Activated naive CD4-positive, alpha-beta T cell treated with anti-CD3 and anti-CD28 coated beads, Interleukin-2, amount 10 ng/mL, durations not matched to agents 7 days and 5 days (primary cell): ENCODE results near the gene DIS3L2.
"Not testable (repeated sequence)": the region's sequence is repeated elsewhere in the genome, so short reads cannot be mapped to it uniquely, and the experiment has no call there.

ENCODE experiments used
- CTCF ChIA-PET: fragments of 350-600 bp; sonication (Branson Sonifier 250); formaldehyde crosslinking; loops from one replicate; lab custom pipeline; 2021; ENCODE audit warnings: antibody characterized with exemption; lab: Charles Lee
- DNase-seq: peaks from one replicate; pipeline ENCODE4 v3.0.0-alpha.2; 2020
- H3K27ac Mint-ChIP-seq: one replicate; pipeline ENCODE4 v1.8.0; 2021; ENCODE audit warnings: mild to moderate bottlenecking, moderate library complexity, mixed read lengths
- H3K27me3 Mint-ChIP-seq: one replicate; pipeline ENCODE4 v1.8.0; 2021; ENCODE audit warnings: mild to moderate bottlenecking, mixed read lengths
- H3K36me3 Mint-ChIP-seq: one replicate; pipeline ENCODE4 v1.8.0; 2021; ENCODE audit warnings: mixed read lengths
- H3K4me1 Mint-ChIP-seq: one replicate; pipeline ENCODE4 v1.8.0; 2021; ENCODE audit warnings: mixed read lengths
- H3K4me3 Mint-ChIP-seq: one replicate; pipeline ENCODE4 v1.8.0; 2021; ENCODE audit warnings: mild to moderate bottlenecking, moderate library complexity, mixed read lengths
- H3K9me3 Mint-ChIP-seq: one replicate; pipeline ENCODE4 v1.8.0; 2021; ENCODE audit warnings: mixed read lengths

Gene DIS3L2

GRCh38 chr2:232368311-232368731 lies 406.8 kb downstream of the DIS3L2 start:
- CTCF ChIA-PET: interaction anchor here (1.5 to 1.7 kb wide), 2 partner anchors 49 to 71 kb away, joined by 3 to 4 read pairs; no protein-coding TSS in a partner anchor
- H3K4me3 Mint-ChIP-seq: no peak overlapping the region
- no peaks in the 10 kb centered on the region for H3K36me3 Mint-ChIP-seq
- peaks cover 12% of the 10 kb centered on the region for H3K27me3 Mint-ChIP-seq
- DNase-seq: no peak
- no peaks in the 10 kb centered on the region for H3K9me3 Mint-ChIP-seq
- H3K4me1 Mint-ChIP-seq: peaks cover 24% of the 10 kb centered on the region
- H3K27ac Mint-ChIP-seq: no peak overlapping the region

DNA sequence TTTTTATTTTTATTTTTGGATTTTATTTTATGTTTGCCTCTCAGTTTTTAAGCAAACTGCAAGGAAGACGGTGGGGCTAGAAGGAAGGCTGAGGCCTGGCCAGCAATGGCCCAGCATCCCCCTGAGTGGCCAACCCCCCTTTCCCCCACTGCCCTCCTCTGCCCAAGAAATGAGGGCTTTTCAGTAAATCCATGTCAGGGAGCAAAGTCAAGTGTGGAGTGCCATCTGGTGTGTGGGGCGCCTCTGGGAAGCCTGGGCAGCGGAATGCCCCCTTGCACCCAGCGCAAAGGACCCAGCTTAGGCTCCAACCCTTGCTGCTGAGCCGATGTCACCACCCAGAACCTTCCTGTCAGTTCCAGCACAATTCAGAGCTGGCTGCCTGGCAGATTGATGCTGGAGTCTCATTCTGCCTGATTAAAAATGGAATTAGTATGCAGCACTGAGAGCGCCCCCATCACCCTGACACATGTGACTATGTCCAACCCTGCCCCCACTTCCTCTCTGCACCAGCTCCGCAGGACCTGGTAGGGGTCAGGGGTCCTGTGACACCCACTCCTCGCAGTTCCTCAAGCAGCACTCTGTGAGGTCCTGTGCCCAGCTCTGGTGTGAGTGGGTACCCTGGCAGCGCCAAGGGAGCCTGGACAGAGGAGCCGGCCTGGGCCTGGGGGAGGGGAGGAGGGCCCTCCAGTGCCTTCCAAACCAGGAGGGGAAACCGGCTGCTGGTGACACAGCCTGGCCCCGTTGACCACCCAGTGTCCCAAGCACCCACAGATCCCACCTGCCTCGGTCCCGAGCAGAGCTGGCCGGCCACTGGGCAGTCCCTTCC lies 407.8 kb downstream of the DIS3L2 start:
- H3K4me3 Mint-ChIP-seq: no peak overlapping the region
- no peak for DNase-seq
- no peaks in the 10 kb centered on the region for H3K9me3 Mint-ChIP-seq
- peaks cover 7% of the 10 kb centered on the region for H3K27me3 Mint-ChIP-seq
- CTCF ChIA-PET: interaction anchor here (1.7 kb wide), 1 partner anchor 70 kb away, joined by 4 read pairs; no protein-coding TSS in a partner anchor
- peaks cover 13% of the 10 kb centered on the region for H3K4me1 Mint-ChIP-seq
- H3K36me3 Mint-ChIP-seq: no peaks in the 10 kb centered on the region
- no peak overlapping the region for H3K27ac Mint-ChIP-seq

- DNase-seq, H3K27ac Mint-ChIP-seq, H3K27me3 Mint-ChIP-seq, H3K4me1 Mint-ChIP-seq, H3K9me3 Mint-ChIP-seq, H3K36me3 Mint-ChIP-seq, H3K4me3 Mint-ChIP-seq: not testable (repeated sequence)
- CTCF ChIA-PET: interaction anchor here (1.7 kb wide), 1 partner anchor 70 kb away, joined by 4 read pairs; no protein-coding TSS in a partner anchor
Measured at GRCh38 chr2:232370007-232370406, 408.5 kb downstream of the DIS3L2 start.

DNA sequence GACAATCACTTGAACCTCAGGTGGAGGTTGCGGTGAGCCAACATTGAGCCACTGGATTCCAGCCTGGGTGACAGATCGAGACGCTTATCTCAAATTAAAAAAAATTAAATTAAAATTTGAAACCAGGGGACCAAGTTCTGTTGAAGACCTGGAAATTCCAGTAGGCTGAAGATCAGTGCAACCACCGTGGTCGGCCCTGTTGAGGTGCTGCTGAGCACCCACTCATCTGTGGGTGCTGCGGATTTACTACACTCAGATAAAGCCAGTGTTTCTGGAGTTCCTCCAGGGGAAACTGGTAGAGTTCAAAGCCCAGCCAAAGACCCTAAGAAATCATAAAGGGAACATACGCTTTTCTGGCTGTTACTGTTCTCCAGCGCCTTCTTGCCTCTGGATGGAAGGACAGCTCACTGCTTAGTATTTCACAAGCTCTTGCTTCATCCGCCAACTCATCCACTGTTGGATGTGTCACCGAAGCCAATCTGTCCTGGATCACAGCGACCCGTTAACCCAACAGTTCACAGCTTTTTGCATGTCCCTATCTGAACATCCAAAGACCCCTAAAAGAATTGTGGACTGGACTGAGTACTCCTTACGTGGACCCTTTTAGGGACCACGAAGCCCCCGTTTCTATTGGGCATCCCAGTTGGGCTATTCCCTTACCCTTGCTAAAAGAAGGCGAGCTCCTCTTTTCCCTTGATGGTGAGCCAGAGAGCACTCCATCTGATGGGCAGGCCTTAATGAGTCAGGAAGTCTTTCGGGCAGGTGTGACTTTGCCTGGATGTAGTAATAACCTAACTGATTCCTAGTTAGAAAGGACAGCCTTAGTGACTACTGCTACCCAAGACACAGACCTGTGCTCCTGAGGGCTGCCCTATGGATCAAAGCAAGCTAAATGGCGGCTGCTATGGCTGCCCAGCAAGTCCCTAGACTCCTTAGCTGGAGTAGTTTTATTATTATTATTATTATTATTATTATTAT lies 411.0 kb downstream of the DIS3L2 start:
- H3K9me3 Mint-ChIP-seq: no peaks in the 10 kb centered on the region
- no peaks in the 10 kb centered on the region for H3K27me3 Mint-ChIP-seq
- H3K27ac Mint-ChIP-seq: no peak overlapping the region
- no peaks in the 10 kb centered on the region for H3K36me3 Mint-ChIP-seq
- no peaks in the 10 kb centered on the region for H3K4me1 Mint-ChIP-seq
- H3K4me3 Mint-ChIP-seq: no peak overlapping the region
- CTCF ChIA-PET: interaction anchor here (1.3 to 1.5 kb wide), 2 partner anchors 8 to 35 kb away, joined by 3 to 9 read pairs; no protein-coding TSS in a partner anchor
- no peak for DNase-seq

- no peaks in the 10 kb centered on the region for H3K4me1 Mint-ChIP-seq
- H3K9me3 Mint-ChIP-seq: no peaks in the 10 kb centered on the region
- CTCF ChIA-PET: interaction anchor here (1.5 kb wide), 1 partner anchor 10 kb away, joined by 9 read pairs; no protein-coding TSS in a partner anchor
- no peak for DNase-seq
- H3K36me3 Mint-ChIP-seq: no peaks in the 10 kb centered on the region
- H3K27me3 Mint-ChIP-seq: peaks cover 4% of the 10 kb centered on the region
- H3K27ac Mint-ChIP-seq: no peak overlapping the region
- H3K4me3 Mint-ChIP-seq: no peak overlapping the region
Measured at GRCh38 chr2:232374356-232374755, 412.8 kb downstream of the DIS3L2 start.

- Mint-ChIP-seq H3K4me1 (no peaks in the 10 kb centered on the region), H3K36me3 (no peaks in the 10 kb centered on the region), H3K27ac (no peak overlapping the region), H3K4me3 (no peak overlapping the region), H3K27me3 (peaks cover 12% of the 10 kb centered on the region), H3K9me3 (no peaks in the 10 kb centered on the region)
- no peak for DNase-seq
- CTCF ChIA-PET: no interaction called here
Measured at GRCh38 chr2:232375164-232375563, 413.7 kb downstream of the DIS3L2 start.

DNA sequence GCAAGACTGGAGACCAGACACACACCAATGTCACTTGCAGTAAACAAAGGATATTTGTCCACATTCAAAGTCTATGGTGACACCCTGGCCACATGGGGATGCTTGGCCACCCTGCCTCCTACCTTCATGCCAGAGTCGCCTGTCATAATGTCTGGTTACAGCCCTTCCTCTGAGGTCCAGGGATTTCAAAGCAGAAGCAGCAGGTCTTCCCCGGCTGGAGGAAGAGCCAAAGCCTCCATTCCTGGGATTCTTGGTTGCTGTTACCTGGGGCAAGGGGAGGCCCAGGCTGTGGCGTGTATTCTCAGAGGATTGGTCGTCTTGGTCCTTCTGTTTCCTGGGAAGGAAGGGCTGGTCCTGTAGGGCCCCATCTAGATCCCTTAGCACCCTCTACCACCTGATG lies 414.7 kb downstream of the DIS3L2 start:
- CTCF ChIA-PET: no interaction called here
- Mint-ChIP-seq H3K27ac (no peak overlapping the region), H3K4me1 (no peaks in the 10 kb centered on the region), H3K4me3 (no peak overlapping the region), H3K36me3 (no peaks in the 10 kb centered on the region), H3K9me3 (no peaks in the 10 kb centered on the region), H3K27me3 (peaks cover 15% of the 10 kb centered on the region)
- no peak for DNase-seq

DNA sequence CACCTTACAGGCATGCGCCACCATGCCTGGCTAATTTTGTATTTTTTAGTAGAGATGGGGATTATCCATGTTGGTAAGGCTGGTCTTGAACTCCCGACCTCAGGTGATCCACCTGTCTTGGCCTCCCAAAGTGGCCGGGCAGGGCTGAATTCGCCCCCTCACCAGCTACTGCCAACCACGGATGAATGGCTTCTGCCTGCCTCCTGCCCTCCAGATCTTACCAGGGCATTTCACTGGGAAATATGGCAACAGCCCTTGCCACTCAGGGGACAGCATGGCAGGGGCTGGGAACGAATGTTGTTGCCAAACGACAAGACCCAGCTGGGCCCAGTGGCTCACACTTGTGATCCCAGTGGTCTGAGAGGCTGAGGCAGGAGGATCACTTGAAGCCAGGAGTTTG lies 415.2 kb downstream of the DIS3L2 start:
- no peak for DNase-seq
- H3K27ac Mint-ChIP-seq: no peak overlapping the region
- no peaks in the 10 kb centered on the region for H3K9me3 Mint-ChIP-seq
- H3K4me3 Mint-ChIP-seq: no peak overlapping the region
- CTCF ChIA-PET: interaction anchor here (0.7 kb wide), 1 partner anchor 691 kb away, joined by 3 read pairs; no protein-coding TSS in a partner anchor
- H3K36me3 Mint-ChIP-seq: no peaks in the 10 kb centered on the region
- no peaks in the 10 kb centered on the region for H3K4me1 Mint-ChIP-seq
- H3K27me3 Mint-ChIP-seq: peaks cover 19% of the 10 kb centered on the region

DNA sequence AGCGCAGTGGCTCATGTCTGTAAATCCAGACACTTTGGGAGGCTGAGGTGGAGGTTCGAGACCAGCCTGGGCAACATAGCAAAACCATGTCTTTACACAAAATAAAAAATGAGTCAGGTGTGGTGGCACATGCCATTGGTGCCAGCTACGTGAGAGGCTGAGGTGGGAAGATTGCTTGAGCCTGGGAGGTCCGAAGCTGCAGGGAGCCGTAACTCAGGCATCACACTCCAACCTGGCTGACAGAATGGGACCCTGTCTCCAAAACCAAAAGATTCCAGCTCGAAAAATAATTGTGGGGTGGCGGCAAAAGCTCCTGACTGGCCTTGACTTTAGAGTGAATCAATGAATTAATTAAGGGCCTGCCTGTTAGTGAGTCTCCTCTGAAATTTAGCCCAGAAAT lies 415.8 kb downstream of the DIS3L2 start:
- DNase-seq: no peak
- no peak overlapping the region for H3K4me3 Mint-ChIP-seq
- H3K4me1 Mint-ChIP-seq: no peaks in the 10 kb centered on the region
- H3K9me3 Mint-ChIP-seq: no peaks in the 10 kb centered on the region
- no peaks in the 10 kb centered on the region for H3K36me3 Mint-ChIP-seq
- CTCF ChIA-PET: interaction anchor here (0.7 kb wide), 1 partner anchor 692 kb away, joined by 3 read pairs; no protein-coding TSS in a partner anchor
- peaks cover 26% of the 10 kb centered on the region for H3K27me3 Mint-ChIP-seq
- H3K27ac Mint-ChIP-seq: no peak overlapping the region

DNA sequence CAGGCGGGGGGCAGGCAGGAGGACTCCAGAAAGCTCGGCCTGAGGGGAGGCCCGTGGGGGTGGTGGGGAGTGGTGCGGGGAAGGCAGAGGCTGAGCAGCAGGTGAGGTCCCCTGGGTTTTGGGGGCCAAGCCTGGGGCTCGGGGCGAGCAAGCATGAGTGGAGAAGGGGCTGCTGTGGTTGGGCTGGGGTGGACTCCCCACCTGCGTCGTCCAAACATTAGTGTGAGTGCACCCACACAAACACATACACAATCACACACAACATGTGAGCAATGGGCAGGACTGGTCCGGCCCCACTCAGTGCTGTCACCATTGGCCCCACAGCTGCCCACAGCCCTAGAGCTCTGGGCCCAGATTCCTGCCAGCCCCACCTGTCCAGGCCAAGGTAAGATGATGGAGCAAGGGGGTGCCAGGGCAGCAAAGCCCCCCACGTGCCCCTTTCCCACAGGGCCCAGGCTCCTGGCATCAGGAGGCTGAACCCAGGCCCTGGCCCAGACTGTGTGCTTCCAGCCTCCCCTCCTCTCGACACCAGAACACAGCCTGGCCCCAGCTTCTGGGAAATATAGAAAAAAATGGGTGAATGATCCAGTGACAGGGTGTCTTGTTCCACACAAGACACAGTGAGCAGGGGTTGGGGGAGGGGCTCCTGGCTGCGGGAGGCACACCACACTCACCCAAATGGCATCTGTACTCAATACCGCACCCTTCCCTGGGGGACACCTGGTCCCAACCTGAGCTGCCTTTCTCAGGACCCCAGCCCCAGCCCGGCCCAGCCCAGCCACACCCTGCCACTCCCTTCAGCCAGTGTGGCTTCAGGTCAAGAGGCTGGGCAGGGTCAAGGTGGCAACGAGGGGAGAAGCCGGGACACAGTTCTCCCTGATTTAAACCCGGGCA lies 416.6 kb downstream of the DIS3L2 start:
- Mint-ChIP-seq H3K4me3 (no peak overlapping the region), H3K9me3 (no peaks in the 10 kb centered on the region), H3K27ac (no peak overlapping the region), H3K36me3 (no peaks in the 10 kb centered on the region), H3K27me3 (peaks cover 33% of the 10 kb centered on the region), H3K4me1 (no peaks in the 10 kb centered on the region)
- CTCF ChIA-PET: no interaction called here
- DNase-seq: no peak

- H3K4me1 Mint-ChIP-seq, H3K27ac Mint-ChIP-seq, H3K9me3 Mint-ChIP-seq, H3K36me3 Mint-ChIP-seq, DNase-seq, CTCF ChIA-PET, H3K4me3 Mint-ChIP-seq: not testable (repeated sequence)
- peaks cover 40% of the 10 kb centered on the region for H3K27me3 Mint-ChIP-seq
Measured at GRCh38 chr2:232378735-232379151, 417.2 kb downstream of the DIS3L2 start, which contains the start of gene ALPP. Gene ALPP (plus strand): TSS chr2:232378751. CDS start chr2:232378803, 52 bp downstream.

DNA sequence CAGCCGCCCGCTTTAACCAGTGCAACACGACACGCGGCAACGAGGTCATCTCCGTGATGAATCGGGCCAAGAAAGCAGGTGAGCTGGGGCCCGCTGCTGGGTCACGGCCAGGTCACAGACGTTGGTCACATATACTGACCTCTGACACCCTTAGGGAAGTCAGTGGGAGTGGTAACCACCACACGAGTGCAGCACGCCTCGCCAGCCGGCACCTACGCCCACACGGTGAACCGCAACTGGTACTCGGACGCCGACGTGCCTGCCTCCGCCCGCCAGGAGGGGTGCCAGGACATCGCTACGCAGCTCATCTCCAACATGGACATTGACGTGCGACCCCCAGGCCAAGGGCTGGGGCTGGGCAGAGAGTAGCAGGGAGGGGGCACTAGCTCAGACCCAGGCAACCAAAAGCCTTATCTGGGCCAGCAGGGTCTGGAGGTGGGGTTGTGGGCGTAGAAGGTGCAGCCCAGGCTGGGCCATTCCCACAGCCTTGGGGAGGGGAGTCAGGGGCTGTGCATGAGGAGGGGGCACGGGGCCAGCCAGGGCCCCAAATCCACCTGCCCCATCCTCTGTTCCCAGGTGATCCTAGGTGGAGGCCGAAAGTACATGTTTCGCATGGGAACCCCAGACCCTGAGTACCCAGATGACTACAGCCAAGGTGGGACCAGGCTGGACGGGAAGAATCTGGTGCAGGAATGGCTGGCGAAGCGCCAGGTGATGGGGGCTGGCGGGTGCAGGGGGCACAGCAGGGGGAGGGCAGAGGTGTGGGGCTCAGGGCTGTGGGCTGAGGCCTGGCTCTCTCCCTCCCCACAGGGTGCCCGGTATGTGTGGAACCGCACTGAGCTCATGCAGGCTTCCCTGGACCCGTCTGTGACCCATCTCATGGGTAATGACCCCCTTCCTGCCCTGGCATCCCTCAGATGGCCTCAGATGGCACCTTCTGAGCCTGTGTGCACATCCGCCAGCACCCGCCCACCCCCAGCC lies 418.4 kb downstream of the DIS3L2 start:
- peaks cover 51% of the 10 kb centered on the region for H3K27me3 Mint-ChIP-seq
- H3K36me3 Mint-ChIP-seq, H3K27ac Mint-ChIP-seq, DNase-seq, H3K9me3 Mint-ChIP-seq, CTCF ChIA-PET, H3K4me1 Mint-ChIP-seq, H3K4me3 Mint-ChIP-seq: not testable (repeated sequence)
